ENCODE measurements around the gene ANKRD53.

The ANKRD53 gene

GRCh38 chr2:70941186-70941585 is 37.2 kb upstream of the ANKRD53 start:
- DNase-seq (ENCODE audit: low spot score), result no peak
- TF ChIP-seq, protein P1, sequence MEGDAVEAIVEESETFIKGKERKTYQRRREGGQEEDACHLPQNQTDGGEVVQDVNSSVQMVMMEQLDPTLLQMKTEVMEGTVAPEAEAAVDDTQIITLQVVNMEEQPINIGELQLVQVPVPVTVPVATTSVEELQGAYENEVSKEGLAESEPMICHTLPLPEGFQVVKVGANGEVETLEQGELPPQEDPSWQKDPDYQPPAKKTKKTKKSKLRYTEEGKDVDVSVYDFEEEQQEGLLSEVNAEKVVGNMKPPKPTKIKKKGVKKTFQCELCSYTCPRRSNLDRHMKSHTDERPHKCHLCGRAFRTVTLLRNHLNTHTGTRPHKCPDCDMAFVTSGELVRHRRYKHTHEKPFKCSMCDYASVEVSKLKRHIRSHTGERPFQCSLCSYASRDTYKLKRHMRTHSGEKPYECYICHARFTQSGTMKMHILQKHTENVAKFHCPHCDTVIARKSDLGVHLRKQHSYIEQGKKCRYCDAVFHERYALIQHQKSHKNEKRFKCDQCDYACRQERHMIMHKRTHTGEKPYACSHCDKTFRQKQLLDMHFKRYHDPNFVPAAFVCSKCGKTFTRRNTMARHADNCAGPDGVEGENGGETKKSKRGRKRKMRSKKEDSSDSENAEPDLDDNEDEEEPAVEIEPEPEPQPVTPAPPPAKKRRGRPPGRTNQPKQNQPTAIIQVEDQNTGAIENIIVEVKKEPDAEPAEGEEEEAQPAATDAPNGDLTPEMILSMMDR (IDR thresholded peaks at IDR 0.05; ENCODE audit: extremely low read depth, missing control alignments), result no peak

DNA sequence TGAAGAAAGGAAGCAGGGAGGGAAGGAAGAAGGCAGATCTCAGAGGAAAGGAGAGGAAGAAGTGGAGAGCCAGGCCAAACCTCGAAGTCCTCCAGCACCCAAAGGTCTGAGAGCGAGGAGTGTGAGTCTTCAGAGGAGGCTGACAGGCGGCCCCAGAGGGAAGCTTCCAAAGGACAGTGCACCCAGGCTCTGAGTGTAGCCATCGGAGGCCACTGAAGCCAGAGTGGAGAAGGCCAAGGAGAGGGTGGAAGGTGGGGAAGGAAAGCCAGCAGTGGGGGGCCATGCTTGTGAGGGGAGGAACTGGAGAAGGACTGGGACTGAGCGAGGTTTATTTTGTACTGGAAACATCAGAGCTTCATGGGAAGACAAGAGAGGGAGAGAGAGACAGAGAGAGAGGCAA is 36.7 kb upstream of the ANKRD53 start:
- TF ChIP-seq, protein P1 (IDR thresholded peaks at IDR 0.05; ENCODE audit: extremely low read depth, missing control alignments), result no peak
- DNase-seq (ENCODE audit: low spot score), result no peak

DNA sequence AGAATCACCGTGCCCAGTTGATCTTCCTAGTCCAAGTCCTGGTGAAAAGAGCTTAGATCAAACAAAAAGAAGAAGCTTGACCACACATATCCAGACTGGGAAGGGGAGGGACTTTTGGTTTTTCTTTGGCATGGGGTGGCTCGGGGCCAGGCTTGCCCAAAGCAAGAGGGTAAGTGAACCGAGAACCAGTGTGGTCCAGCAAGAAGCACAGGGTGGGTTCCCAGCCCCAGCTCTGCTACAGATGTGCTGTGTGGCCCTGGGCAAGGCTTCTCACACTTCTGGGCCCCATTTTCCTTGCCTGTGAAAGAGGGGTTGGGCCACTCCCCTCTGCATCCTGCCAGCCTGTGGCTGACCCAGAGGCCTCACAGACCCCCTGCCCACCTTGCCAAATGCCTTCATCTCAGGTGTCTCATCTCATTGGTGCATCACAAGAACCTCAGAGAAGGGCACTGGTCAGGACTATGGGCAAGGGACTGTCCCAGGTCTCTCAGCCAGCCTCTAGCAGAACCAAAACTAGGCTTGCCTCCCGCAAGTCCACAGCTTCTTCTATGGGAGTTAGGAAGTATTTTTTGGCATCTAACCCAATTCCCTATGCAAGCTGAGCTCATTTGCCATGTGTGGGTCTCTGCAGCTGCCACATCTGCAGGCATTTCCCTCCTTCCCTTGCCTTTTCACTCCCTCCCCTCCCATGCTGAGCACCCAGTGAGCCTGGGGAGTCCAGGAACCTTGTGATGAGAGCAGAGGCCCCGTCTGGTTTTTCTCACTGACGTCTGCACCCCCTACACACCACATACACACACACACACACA is 35.8 kb upstream of the ANKRD53 start:
- DNase-seq (ENCODE audit: low spot score), result no peak
- TF ChIP-seq, protein P1 (IDR thresholded peaks at IDR 0.05; ENCODE audit: extremely low read depth, missing control alignments), result no peak

DNA sequence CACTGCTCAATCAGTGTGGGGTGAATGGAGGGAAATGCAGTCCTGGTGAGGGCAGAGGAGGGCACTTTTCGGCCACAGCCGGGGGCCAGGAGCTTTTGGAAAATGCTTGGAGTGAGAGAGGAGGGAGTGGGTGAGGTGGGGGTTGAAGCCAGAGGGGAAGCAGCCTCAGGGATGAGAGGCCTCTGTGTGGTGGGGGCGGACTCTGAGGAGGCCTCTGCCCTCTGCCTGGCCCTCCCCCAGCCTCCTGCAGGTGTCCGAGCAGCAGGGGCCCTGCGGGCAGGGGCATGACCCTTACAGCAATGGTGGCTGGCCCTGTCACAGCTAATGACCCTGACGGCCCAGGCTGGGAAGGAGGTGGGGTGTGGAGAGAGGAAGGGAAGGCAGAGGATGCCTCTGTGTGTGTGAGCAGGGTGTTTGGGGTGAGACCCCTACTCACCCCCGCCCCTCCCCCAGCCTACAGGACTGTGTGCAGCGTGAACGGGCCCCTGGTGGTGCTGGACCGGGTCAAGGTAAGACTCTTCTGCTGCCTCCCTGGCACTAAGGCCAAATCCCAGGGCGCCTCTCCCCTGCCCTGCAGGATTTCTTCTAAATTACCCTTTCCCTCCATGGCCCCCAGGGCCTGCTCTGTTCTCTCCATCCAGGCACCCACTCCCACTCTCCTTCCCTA is 35.1 kb upstream of the ANKRD53 start:
- DNase-seq (ENCODE audit: low spot score), result no peak
- TF ChIP-seq, protein P1 (IDR thresholded peaks at IDR 0.05; ENCODE audit: extremely low read depth, missing control alignments), result no peak

DNA sequence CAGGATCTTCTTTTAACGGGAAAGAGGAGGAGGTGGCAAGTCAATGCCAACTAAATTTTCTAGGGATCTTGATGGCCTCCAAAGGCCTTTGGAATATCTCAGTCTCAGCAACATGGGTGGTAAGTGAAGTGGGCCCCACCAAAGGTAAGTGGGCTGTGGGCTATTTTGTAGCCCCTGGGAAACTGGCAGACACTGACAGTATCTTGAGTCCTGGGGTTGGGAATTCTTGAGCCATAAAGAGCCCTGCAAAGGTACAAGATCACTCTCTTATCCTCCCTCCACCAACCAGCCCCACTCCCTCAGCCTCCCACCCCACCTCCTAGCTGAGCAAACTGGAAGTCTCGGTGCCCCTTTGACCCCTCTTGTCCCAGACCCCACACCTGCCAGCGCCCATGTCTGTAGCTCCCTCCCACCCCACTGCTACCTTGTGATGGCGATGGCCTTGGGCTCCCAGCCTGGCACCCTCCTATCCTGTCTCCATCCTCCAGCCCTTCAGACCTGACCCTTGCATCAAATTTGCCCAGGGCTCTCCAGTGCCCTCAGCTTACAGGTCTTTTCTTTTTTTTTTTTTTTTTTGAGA is 34.2 kb upstream of the ANKRD53 start:
- TF ChIP-seq, protein P1 (IDR thresholded peaks at IDR 0.05; ENCODE audit: extremely low read depth, missing control alignments), result no peak

DNA sequence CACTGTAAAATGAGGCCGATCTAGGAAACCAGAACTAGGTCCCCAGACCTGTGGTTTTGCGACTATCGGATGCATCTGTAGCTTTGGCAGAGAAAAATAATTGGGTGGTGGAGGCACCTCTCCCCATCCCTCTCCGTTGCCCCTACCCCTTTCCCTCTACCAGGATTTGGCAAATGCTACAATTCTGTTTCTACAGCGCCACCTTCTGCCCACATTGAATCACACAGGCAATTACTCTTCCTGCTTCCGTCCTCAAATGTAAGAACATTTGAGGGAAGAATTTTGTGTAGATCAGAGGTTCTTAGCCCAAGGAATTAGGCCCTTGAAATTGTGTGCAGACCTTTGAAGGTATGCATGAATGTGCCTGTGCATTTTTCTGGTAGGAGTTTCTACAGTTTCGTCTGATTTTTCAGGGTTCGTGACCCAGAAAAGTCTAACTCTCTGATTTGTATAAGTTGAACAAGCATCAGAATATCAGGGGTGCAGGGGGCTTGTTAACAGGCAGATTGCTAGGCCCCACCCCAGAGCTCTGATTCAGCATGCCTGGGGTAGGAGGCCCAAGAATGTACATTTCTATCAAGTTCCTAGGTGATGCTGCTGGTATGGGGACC is 31.5 kb upstream of the ANKRD53 start:
- DNase-seq (ENCODE audit: low spot score), result peak; percentile 57
- TF ChIP-seq, protein P1 (IDR thresholded peaks at IDR 0.05; ENCODE audit: extremely low read depth, missing control alignments), result peak; percentile 75

More for the DNA sequence above, 34.2 kb upstream of the ANKRD53 start:
- no peak for DNase-seq (ENCODE audit: low spot score)
